ENCODE results near the gene C1orf159.

DNA sequence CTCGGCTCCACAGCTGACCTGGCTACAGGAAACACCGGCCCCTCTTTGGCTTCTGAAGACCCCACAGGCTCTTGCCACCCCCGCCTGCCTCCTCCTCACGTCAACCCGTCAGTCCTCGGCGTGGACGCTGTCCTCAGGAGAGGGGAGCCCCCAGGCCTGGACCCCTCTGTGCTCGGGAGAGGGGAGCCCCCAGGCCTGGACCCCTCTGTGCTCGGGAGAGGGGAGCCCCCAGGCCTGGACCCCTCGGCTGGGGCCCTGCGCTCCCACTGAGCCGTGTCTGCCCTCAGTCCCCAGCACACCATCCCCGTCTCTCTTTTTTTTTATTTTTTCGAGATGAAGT lies 26.0 kb upstream of the C1orf159 start:
- no peak for TF ChIP-seq POLR2A (IDR thresholded peaks at IDR 0.05; ENCODE audit: low read depth, low read length)
- TF ChIP-seq CTCF (IDR thresholded peaks at IDR 0.05 in 2 of 3, conservative IDR thresholded peaks at IDR 0.05 in 1 of 3; ENCODE audit: control insufficient read depth in 2 of 3, extremely low read depth in 1 of 3, insufficient read depth in 1 of 3, low read depth in 3 of 3, low read length in 3 of 3): no peak

Measured in GM12878 (cell line).